Small intestine (tissue), 7 donors: Measurements from ENCODE around the gene PROX2. TPM values are rescaled to one million over a fixed set of nuclear protein-coding genes. Genes with fewer than 3 reads are reported as not detected.
A peak's percentile ranks its signal among the peaks of the same experiment; 100 is the strongest.

Source experiments
- DNase-seq, 2 donors: peaks; one replicate each; pipeline versions ENCODE4 v3.0.0 to v3.0.0-alpha.2; 2013
- FAIRE-seq: peaks from 2 replicates; lab custom pipeline; 2012; peaks lifted over from hg19 to GRCh38; lab: Jason Lieb, UNC
- H3K27ac ChIP-seq, 3 donors: one replicate each; pipeline ENCODE4 v1.5.1; 2013; ENCODE audit warnings: low read length in 2 of 3, mild to moderate bottlenecking in 2 of 3, control low read depth in 1 of 3, inconsistent platforms in 1 of 3, low read depth in 1 of 3, moderate library complexity in 1 of 3
- H3K27me3 ChIP-seq, 3 donors: one replicate each; pipeline ENCODE4 v1.6.1; 2013; ENCODE audit warnings: low read length in 3 of 3, inconsistent platforms in 1 of 3; ENCODE audit not compliant: control insufficient read depth in 3 of 3, insufficient read depth in 3 of 3
- H3K36me3 ChIP-seq, 3 donors: one replicate each; pipeline ENCODE4 v1.6.1; 2013; ENCODE audit warnings: low read length in 3 of 3, inconsistent platforms in 1 of 3, low read depth in 1 of 3, mild to moderate bottlenecking in 1 of 3, moderate library complexity in 1 of 3; ENCODE audit not compliant: control insufficient read depth in 3 of 3, insufficient read depth in 2 of 3
- H3K4me1 ChIP-seq, 3 donors: one replicate each; pipeline ENCODE4 v1.6.1; 2013; ENCODE audit warnings: low read length in 2 of 3, inconsistent platforms in 1 of 3, low read depth in 1 of 3, mild to moderate bottlenecking in 1 of 3, moderate library complexity in 1 of 3; ENCODE audit not compliant: control insufficient read depth in 3 of 3, insufficient read depth in 2 of 3
- H3K4me3 ChIP-seq, 3 donors: one replicate each; pipeline ENCODE4 v1.5.1; 2013; ENCODE audit warnings: low read length in 3 of 3, control low read depth in 1 of 3, inconsistent platforms in 1 of 3, low read depth in 1 of 3, mild to moderate bottlenecking in 1 of 3, moderate library complexity in 1 of 3
- H3K9me3 ChIP-seq, 2 donors: one replicate each; pipeline ENCODE4 v1.6.1; 2013; ENCODE audit warnings: low read depth in 1 of 2, low read length in 1 of 2; ENCODE audit not compliant: control insufficient read depth in 2 of 2, insufficient read depth in 1 of 2
- WGBS, 3 donors: extraction: QIAGEN DNeasy Blood & Tissue Kit; methylation state at CpG; one replicate each; pipeline ENCODE4 v1.1.7; 2013; 5-methylcytosine and 5-hydroxymethylcytosine counted together
- polyA plus RNA-seq, 4 donors: library from polyadenylated mRNA; stranded (reverse) in 3 of 4; unstranded in 1 of 4; fragments of 200-250 nt in 3 of 4; fragments of 120-200 nt in 1 of 4; gene quantifications; one replicate each; pipeline versions ENCODE4 v1.2.1 to v1.2.3, GENCODE V29; 2013
- donor health status: healthy with polysubstance abuse.
- donor health status: control.
- donor health status: control.
- donor health status: Bipolar disorder and iron deficiency.
- donor health status: healthy.

Gene PROX2
- polyA plus RNA-seq, 4 donors: 1.1 TPM; not detected in 3

DNA sequence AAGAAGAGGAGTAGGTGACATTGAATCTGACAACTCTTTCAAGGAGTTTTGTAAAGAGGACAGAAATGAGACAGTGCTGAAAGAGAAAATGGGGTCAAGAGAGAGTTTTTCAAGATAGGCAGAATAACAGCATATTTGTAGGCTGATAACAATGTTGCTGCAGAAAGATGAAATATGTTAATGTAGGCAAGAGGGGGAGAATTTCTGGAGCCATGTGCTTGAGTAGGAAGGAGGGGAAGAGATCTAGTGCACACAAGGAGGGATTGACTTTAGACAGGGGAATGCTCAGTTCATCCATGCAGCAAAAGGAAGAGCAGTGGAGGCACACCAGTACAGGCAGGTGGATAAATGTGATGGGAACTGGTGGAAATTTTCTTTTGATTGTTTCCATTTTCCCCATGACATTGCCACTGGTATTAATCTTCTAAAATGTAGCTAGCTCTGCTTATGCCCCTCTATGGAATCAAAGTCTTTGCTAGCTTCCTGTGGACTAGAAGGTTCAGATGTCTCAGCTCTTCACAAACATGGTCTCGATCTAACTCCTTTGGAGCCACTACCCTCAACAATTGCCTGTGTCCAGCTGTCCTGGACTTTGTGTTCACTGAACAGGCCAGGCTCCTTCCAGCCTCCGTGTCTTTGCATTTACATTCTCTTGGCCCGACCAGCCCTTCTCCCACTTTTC, 9.1 kb downstream of the PROX2 start:
- Histone ChIP-seq H3K27ac (peak overlapping the region in 1 of 3 donors; percentile 50), H3K4me1 (no peaks in the 10 kb centered on the region), H3K36me3 (no peaks in the 10 kb centered on the region), H3K4me3 (no peak overlapping the region), H3K27me3 (no peaks in the 10 kb centered on the region), H3K9me3 (no peaks in the 10 kb centered on the region)
- FAIRE-seq: no peak
- no peak for DNase-seq
- 72 to 82% (median 79%) methylated on average over 3 of the region's 3 CpGs for WGBS, 3 donors

GRCh38 chr14:74865156-74865555, 10.8 kb downstream of the PROX2 start:
- no peak for FAIRE-seq
- Histone ChIP-seq H3K4me3 (no peak overlapping the region), H3K36me3 (no peaks in the 10 kb centered on the region), H3K27ac (no peak overlapping the region), H3K4me1 (no peaks in the 10 kb centered on the region), H3K27me3 (no peaks in the 10 kb centered on the region), H3K9me3 (no peaks in the 10 kb centered on the region)
- no peak for DNase-seq
- 78 to 90% (median 83%) methylated on average over 5 of the region's 5 CpGs for WGBS, 3 donors

DNA sequence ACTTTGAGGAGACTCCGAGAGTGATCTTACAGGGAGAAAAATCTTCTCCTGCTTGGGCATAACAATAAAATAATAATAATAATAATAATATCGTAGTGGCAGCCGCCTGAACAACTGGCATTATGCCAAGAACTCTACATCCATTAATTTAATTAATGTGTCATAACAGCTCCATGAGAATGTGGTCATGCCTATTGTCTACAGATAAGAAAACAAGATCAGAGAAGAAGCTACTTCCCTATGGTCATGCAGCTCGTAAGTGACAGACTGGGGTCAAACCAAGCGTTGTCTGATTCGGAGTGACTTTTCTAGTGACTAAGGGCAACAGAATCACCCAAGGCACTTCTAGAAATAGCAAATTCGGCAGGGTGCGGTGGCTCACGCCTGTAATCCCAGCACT, 11.7 kb downstream of the PROX2 start:
- H3K4me1 ChIP-seq: no peaks in the 10 kb centered on the region
- no peak overlapping the region for H3K4me3 ChIP-seq
- no peaks in the 10 kb centered on the region for H3K9me3 ChIP-seq
- FAIRE-seq (no peak), DNase-seq (no peak)
- WGBS, 3 donors: 78 to 85% (median 84%) methylated on average over 9 of the region's 9 CpGs
- H3K36me3 ChIP-seq: no peaks in the 10 kb centered on the region
- H3K27me3 ChIP-seq: no peaks in the 10 kb centered on the region
- no peak overlapping the region for H3K27ac ChIP-seq

- Histone ChIP-seq H3K9me3 (no peaks in the 10 kb centered on the region), H3K4me1 (no peaks in the 10 kb centered on the region), H3K27ac (no peak overlapping the region), H3K27me3 (no peaks in the 10 kb centered on the region), H3K36me3 (no peaks in the 10 kb centered on the region), H3K4me3 (no peak overlapping the region)
- FAIRE-seq (no peak), DNase-seq (no peak)
- 82 to 93% (median 85%) methylated on average over 9 of the region's 9 CpGs for WGBS, 3 donors
Observed at GRCh38 chr14:74863274-74863673, 12.7 kb downstream of the PROX2 start.

GRCh38 chr14:74861734-74862090, 14.2 kb downstream of the PROX2 start:
- no peak for FAIRE-seq
- H3K9me3 ChIP-seq: no peaks in the 10 kb centered on the region
- no peak overlapping the region for H3K27ac ChIP-seq
- DNase-seq: no peak
- H3K4me3 ChIP-seq: no peak overlapping the region
- H3K36me3 ChIP-seq: no peaks in the 10 kb centered on the region
- 67 to 70% (median 69%) methylated on average over 3 of the region's 3 CpGs for WGBS, 3 donors
- H3K27me3 ChIP-seq: no peaks in the 10 kb centered on the region
- H3K4me1 ChIP-seq: no peaks in the 10 kb centered on the region

DNA sequence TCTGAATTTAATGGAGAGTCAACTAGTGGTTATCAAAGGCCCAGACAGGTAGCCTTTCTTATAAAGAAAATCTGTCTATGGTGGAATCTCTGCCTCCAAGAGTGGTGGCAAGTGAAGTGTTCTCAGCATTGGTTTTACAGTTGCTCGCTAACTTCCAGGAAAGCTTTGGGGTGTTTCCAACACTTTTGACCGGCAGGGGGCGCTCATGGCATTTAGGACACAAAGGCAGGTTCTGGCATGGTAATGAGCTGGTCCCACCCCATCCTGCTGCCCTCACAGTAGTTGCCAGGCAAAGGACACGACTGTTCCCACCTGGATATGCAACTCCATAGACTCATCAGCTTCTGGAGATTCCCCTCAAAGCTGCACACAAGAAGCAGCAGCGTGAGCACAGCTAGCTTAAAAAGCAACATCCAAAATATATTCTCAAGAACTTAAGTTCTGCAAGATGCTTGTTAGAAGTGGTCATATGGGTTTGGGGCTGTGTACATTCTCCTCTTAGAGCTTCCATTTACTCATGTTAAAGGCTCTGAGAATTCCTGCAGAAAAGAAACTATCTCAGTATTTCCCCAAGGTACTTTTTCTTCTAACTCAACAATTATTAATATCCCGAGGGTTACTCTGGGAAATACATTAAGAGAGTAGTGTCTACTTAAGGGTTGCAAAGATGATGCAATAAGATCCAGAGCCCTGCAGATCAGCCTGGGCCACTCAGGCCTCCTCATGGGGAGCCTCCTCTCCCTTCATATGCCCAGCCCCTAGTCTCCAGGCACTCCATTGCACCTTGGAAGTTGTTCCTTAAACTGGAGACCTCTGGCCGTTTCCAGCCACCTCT, 14.8 kb downstream of the PROX2 start:
- Histone ChIP-seq H3K9me3 (no peaks in the 10 kb centered on the region), H3K4me3 (no peak overlapping the region), H3K27ac (no peak overlapping the region), H3K36me3 (no peaks in the 10 kb centered on the region), H3K27me3 (no peaks in the 10 kb centered on the region), H3K4me1 (no peaks in the 10 kb centered on the region)
- FAIRE-seq (no peak), DNase-seq (peak; percentile 88 to 90)
- WGBS, 3 donors: 25 to 27% (median 26%) methylated on average over 7 of the region's 7 CpGs

- FAIRE-seq: no peak
- no peak overlapping the region for H3K27ac ChIP-seq
- no peak for DNase-seq
- H3K4me1 ChIP-seq: peaks cover 0 to 3% (median 0%) of the 10 kb centered on the region in 3 donors
- H3K36me3 ChIP-seq: no peaks in the 10 kb centered on the region
- WGBS, 3 donors: 45 to 63% (median 57%) methylated on average over 10 of the region's 10 CpGs
- no peaks in the 10 kb centered on the region for H3K27me3 ChIP-seq
- H3K4me3 ChIP-seq: no peak overlapping the region
- H3K9me3 ChIP-seq: no peaks in the 10 kb centered on the region
Observed at GRCh38 chr14:74859757-74860552, 16.0 kb downstream of the PROX2 start.

DNA sequence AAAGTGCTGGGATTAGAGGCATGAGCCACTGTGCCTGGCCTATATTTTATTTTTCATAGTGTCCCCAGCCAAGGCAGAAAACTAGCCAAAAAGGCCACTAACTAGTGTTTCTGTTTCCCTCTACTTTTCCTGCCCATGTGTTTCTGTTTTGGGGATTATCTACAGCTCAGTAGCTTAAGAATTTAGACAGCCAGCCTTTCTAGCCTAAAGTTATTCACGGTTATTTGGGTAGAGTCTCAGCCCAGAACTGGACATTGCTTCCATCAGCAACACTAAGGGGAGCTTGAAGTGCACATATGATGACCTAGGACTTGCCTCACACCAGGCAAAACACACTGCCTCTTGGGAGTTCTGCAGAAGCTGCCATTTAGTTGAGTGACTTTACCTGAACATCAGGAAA, 17.9 kb downstream of the PROX2 start:
- Histone ChIP-seq H3K36me3 (no peaks in the 10 kb centered on the region), H3K4me3 (no peak overlapping the region), H3K4me1 (peaks cover 2 to 14% (median 3%) of the 10 kb centered on the region in 3 donors), H3K9me3 (no peaks in the 10 kb centered on the region), H3K27ac (no peak overlapping the region), H3K27me3 (no peaks in the 10 kb centered on the region)
- DNase-seq (no peak), FAIRE-seq (no peak)
- WGBS, 3 donors: 73 to 93% (median 90%) methylated on average over 1 of the region's 1 CpG
